HEK293 (cell line): Measurements from ENCODE around the gene KIAA0319L.

Experiments used
- CTCF ChIP-seq: fragments of 450-650 bp; formaldehyde crosslinking; IDR thresholded peaks from 2 replicates; pipeline ENCODE4 v1.5.1; 2016; ENCODE audit warnings: missing biosample characterization, missing genetic modification characterization
- SETDB1 ChIP-seq: IDR thresholded peaks from one replicate; pipeline ENCODE4 v1.6.1; 2017; ENCODE audit warnings: mild to moderate bottlenecking, low read length, moderate library complexity, mixed read lengths; ENCODE audit not compliant: insufficient read length

GRCh38 chr1:35569936-35570335 lies 12.7 kb upstream of the KIAA0319L start:
- TF ChIP-seq SETDB1 (no peak), CTCF (tag by site-specific recombination) (no peak)
